SK-N-SH treated with all-trans-retinoic acid at 6 μM for 48 hours (cell line): ENCODE data around the gene ERO1B.

ENCODE experiments used
- ATAC-seq: fragments of 200-7000 bp; cut with Tn5 transposase; 3 replicates; pipeline ENCODE4 v1.9.1; 2020; ENCODE audit warnings: mild to moderate bottlenecking, moderate library complexity
- CSDC2 ChIP-seq: fragments of 250-450 bp; sonication (Bioruptor Pico); IDR thresholded peaks from 2 replicates; pipeline ENCODE4 v1.5.0; 2020; ENCODE audit warnings: mild to moderate bottlenecking, moderate library complexity
- CSRNP3 ChIP-seq: fragments of 250-450 bp; sonication (Bioruptor Pico); IDR thresholded peaks from 2 replicates; pipeline ENCODE4 v1.5.1; 2021; ENCODE audit warnings: mild to moderate bottlenecking, moderate library complexity
- ESRRG ChIP-seq: fragments of 250-450 bp; sonication (Bioruptor Pico); IDR thresholded peaks from 2 replicates; pipeline ENCODE4 v1.6.1; 2021; ENCODE audit warnings: mild to moderate bottlenecking
- ISL1 ChIP-seq: fragments of 250-450 bp; sonication (Bioruptor Pico); IDR thresholded peaks from 2 replicates; pipeline ENCODE4 v2.1.2; 2022; ENCODE audit warnings: mild to moderate bottlenecking, moderate library complexity
- OSR1 ChIP-seq: fragments of 250-450 bp; sonication (Bioruptor Pico); IDR thresholded peaks from 2 replicates; pipeline ENCODE4 v1.8.0; 2022; ENCODE audit warnings: moderate library complexity, mild to moderate bottlenecking, inconsistent platforms
- PATZ1 ChIP-seq: fragments of 250-450 bp; sonication (Bioruptor Pico); IDR thresholded peaks from 2 replicates; pipeline ENCODE4 v1.8.0; 2020; ENCODE audit warnings: mild to moderate bottlenecking, moderate library complexity, borderline replicate concordance
- PPARA ChIP-seq: fragments of 250-450 bp; sonication (Bioruptor Pico); IDR thresholded peaks from 2 replicates; pipeline ENCODE4 v1.5.0; 2020; ENCODE audit warnings: mild to moderate bottlenecking, borderline replicate concordance
- SNAI2 ChIP-seq: fragments of 250-450 bp; sonication (Bioruptor Pico); IDR thresholded peaks from 2 replicates; pipeline ENCODE4 v1.5.0; 2020; ENCODE audit warnings: mild to moderate bottlenecking, moderate library complexity
- TCF4 ChIP-seq: fragments of 250-450 bp; sonication (Bioruptor Pico); IDR thresholded peaks from 2 replicates; pipeline ENCODE4 v1.8.0; 2021; ENCODE audit warnings: mild to moderate bottlenecking, moderate library complexity, borderline replicate concordance
- TOX ChIP-seq: fragments of 250-450 bp; sonication (Bioruptor Pico); IDR thresholded peaks from 2 replicates; pipeline ENCODE4 v1.8.0; 2021; ENCODE audit warnings: mild to moderate bottlenecking, moderate library complexity, borderline replicate concordance
- TSHZ2 ChIP-seq: fragments of 250-450 bp; sonication (Bioruptor Pico); IDR thresholded peaks from 2 replicates; pipeline ENCODE4 v1.5.0; 2020; ENCODE audit warnings: mild to moderate bottlenecking, moderate library complexity
- ZC3H10 ChIP-seq: fragments of 250-450 bp; sonication (Bioruptor Pico); IDR thresholded peaks from 2 replicates; pipeline ENCODE4 v1.5.1; 2021; ENCODE audit warnings: mild to moderate bottlenecking, moderate library complexity
- ZFP3 ChIP-seq: fragments of 250-450 bp; sonication (Bioruptor Pico); IDR thresholded peaks from 2 replicates; pipeline ENCODE4 v1.5.0; 2020; ENCODE audit warnings: mild to moderate bottlenecking, moderate library complexity
- ZFP30 ChIP-seq: fragments of 450-650 bp; formaldehyde crosslinking; IDR thresholded peaks from 2 replicates; pipeline ENCODE4 v1.5.0; 2022; ENCODE audit warnings: mild to moderate bottlenecking, moderate library complexity
- ZNF565 ChIP-seq: fragments of 450-650 bp; formaldehyde crosslinking; conservative IDR thresholded peaks from 2 replicates; pipeline ENCODE4 v1.5.0; 2020; ENCODE audit warnings: low read depth, mild to moderate bottlenecking, moderate library complexity
- ZNF70 ChIP-seq: fragments of 450-650 bp; formaldehyde crosslinking; IDR thresholded peaks from 2 replicates; pipeline ENCODE4 v1.5.0; 2020; ENCODE audit warnings: mild to moderate bottlenecking, moderate library complexity
- TF ChIP-seq, protein P1 (sequence below): fragments of 250-450 bp; sonication (Bioruptor Pico); IDR thresholded peaks from 2 replicates; pipeline ENCODE4 v1.5.1; 2020; ENCODE audit warnings: low read depth, mild to moderate bottlenecking, moderate library complexity
- TF ChIP-seq, protein P2 (sequence below): fragments of 250-450 bp; sonication (Bioruptor Pico); IDR thresholded peaks from 2 replicates; pipeline ENCODE4 v1.8.0; 2021; ENCODE audit warnings: low read depth, mild to moderate bottlenecking, moderate library complexity, borderline replicate concordance

Gene ERO1B

GRCh38 chr1:236253119-236253518 is 28.6 kb downstream of the ERO1B start:
- no peak for ATAC-seq
- no peak for TF ChIP-seq TSHZ2
- no peak for TF ChIP-seq CSRNP3
- no peak for TF ChIP-seq OSR1 (CRISPR knock-in tag)
- no peak for TF ChIP-seq ZFP3 (CRISPR knock-in tag)
- no peak for TF ChIP-seq PPARA
- TF ChIP-seq ZC3H10, result no peak

DNA sequence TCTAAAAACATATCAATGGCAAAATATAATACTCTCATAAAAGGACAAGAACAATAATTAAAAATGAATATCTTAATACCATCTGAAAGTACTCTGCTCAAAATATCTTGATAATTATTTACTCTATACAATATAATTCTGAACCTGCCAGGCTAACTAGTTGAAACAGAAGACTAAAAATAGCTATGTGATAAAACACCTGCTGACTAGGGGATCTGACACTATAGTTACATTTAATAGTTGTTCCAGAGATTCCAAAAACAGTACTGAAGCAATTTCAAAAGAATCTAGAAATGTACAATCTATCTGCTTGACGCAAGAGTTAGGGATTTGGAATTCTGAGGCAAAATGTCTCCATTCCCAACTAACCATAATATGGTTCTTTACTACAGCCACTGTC is 30.2 kb downstream of the ERO1B start:
- no peak for ATAC-seq
- no peak for TF ChIP-seq TCF4
- no peak for TF ChIP-seq PATZ1 (CRISPR knock-in tag)

- TF ChIP-seq ZNF565 (CRISPR knock-in tag), result no peak
- TF ChIP-seq PPARA, result no peak
- no peak for TF ChIP-seq ZC3H10
- TF ChIP-seq, protein P1, sequence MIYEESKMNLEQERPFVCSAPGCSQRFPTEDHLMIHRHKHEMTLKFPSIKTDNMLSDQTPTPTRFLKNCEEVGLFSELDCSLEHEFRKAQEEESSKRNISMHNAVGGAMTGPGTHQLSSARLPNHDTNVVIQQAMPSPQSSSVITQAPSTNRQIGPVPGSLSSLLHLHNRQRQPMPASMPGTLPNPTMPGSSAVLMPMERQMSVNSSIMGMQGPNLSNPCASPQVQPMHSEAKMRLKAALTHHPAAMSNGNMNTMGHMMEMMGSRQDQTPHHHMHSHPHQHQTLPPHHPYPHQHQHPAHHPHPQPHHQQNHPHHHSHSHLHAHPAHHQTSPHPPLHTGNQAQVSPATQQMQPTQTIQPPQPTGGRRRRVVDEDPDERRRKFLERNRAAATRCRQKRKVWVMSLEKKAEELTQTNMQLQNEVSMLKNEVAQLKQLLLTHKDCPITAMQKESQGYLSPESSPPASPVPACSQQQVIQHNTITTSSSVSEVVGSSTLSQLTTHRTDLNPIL (CRISPR knock-in tag), result no peak
- TF ChIP-seq TOX (CRISPR knock-in tag), result no peak
- no peak for TF ChIP-seq ZFP3 (CRISPR knock-in tag)
- ATAC-seq, result no peak
Measured at GRCh38 chr1:236247286-236247685, 34.5 kb downstream of the ERO1B start.

DNA sequence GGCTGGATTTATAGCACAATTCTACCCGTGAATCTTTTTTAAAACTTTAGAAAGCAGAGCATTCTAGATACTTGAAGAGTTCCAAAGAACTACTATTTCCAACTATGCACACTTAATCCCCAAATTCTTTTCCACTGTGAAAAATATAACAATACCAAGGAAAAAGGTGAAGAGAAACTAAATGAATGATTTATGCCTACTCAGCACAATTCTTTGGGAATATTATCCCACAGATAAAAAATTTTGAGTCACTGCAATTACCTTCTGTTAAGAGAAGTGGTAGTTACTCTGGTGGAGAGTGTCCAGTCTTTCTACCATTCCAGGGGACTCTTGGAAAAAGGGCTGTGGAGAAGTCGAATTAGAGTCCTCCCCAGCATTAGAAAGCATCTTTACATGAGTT is 39.2 kb downstream of the ERO1B start:
- ATAC-seq, result no peak

GRCh38 chr1:236240675-236241074 is 41.1 kb downstream of the ERO1B start:
- ATAC-seq, result no peak
- TF ChIP-seq OSR1 (CRISPR knock-in tag) (no peak), TSHZ2 (no peak), PATZ1 (CRISPR knock-in tag) (no peak), SNAI2 (CRISPR knock-in tag) (no peak), ZFP30 (CRISPR knock-in tag) (no peak), TCF4 (no peak), CSRNP3 (no peak), CSDC2 (CRISPR knock-in tag) (no peak), ZNF565 (CRISPR knock-in tag) (no peak), TOX (CRISPR knock-in tag) (no peak), ZC3H10 (no peak), ZFP3 (CRISPR knock-in tag) (no peak), ISL1 (CRISPR knock-in tag) (no peak)
- TF ChIP-seq, protein P2, sequence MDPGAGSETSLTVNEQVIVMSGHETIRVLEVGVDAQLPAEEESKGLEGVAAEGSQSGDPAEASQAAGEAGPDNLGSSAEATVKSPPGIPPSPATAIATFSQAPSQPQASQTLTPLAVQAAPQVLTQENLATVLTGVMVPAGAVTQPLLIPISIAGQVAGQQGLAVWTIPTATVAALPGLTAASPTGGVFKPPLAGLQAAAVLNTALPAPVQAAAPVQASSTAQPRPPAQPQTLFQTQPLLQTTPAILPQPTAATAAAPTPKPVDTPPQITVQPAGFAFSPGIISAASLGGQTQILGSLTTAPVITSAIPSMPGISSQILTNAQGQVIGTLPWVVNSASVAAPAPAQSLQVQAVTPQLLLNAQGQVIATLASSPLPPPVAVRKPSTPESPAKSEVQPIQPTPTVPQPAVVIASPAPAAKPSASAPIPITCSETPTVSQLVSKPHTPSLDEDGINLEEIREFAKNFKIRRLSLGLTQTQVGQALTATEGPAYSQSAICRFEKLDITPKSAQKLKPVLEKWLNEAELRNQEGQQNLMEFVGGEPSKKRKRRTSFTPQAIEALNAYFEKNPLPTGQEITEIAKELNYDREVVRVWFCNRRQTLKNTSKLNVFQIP, result no peak

More for the DNA sequence above, 39.2 kb downstream of the ERO1B start:
- TF ChIP-seq SNAI2 (CRISPR knock-in tag) (no peak), ESRRG (CRISPR knock-in tag) (no peak), TOX (CRISPR knock-in tag) (no peak), ZNF70 (no peak), CSDC2 (CRISPR knock-in tag) (no peak), ISL1 (CRISPR knock-in tag) (no peak)
